GM19025 (cell line): ENCODE results near the gene GLRA2.

Experiments used
- ATAC-seq: cut with Tn5 transposase; IDR thresholded peaks from one replicate; pipeline ENCODE4 v1.9.1; 2021; ENCODE audit warnings: mild to moderate bottlenecking, low read depth, moderate library complexity; ENCODE audit not compliant: unreplicated experiment

The GLRA2 gene

DNA sequence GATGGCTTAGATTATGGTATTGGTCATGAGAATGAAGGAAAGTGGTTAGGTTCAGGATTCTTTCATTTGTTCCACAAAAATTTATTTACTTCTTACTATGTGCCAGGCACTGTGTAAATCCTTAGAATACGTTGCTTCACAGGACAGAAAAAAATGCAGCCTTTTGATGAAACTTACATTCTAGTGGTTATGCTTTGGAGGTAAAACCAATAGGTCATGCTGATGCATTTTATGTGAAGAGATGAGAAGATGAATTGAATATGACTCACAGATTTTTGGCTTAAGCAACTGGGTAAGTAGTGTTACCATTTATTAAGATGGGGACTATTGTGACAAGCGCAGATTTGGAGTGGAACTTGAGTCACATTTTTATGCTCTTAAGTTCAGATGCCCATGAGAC is 165.3 kb downstream of the GLRA2 start:
- no peak for ATAC-seq

DNA sequence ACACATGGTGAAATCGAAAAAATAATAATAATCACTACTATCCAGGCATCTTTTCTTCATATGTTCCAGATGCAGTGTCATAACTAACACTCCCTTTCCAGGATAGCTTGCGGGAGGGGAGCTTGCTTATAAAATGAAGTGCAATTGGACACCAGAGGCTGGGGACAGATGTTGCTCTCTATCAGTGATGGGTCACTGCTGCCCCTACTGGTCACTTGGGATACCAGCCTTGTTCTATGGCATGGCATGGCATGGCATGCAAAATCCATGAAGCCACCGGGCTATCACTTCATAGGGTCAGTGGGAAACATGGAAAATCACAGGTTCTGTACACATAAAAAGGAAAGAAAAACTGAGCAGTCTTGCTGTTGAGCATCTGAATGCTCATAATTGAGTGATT is 168.1 kb downstream of the GLRA2 start:
- no peak for ATAC-seq

GRCh38 chrX:14698790-14699189 is 169.5 kb downstream of the GLRA2 start:
- ATAC-seq, result no peak

GRCh38 chrX:14700982-14701381 is 171.6 kb downstream of the GLRA2 start:
- ATAC-seq, result no peak

GRCh38 chrX:14702145-14702544 is 172.8 kb downstream of the GLRA2 start:
- no peak for ATAC-seq

GRCh38 chrX:14712096-14712495 is 182.8 kb downstream of the GLRA2 start:
- no peak for ATAC-seq

- no peak for ATAC-seq
Measured at GRCh38 chrX:14717949-14718348, 188.6 kb downstream of the GLRA2 start.

DNA sequence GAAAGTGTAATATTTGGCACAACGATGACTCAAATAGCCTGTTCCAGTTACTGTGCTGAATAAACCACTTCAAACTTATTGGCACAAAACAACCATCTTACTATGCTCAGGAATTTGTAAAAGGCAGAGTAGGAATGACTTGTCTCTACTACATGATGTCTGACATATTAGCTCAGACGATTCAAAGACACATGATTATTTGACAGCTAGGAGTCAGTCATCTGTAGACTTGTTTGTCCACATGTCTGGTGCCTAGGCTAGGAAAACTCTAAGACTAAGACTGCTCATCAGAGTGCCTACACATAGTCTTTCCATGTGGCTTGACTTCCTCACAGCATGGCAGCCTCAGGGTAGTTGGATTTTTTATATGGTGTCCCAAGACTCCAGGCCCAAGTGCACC is 189.1 kb downstream of the GLRA2 start:
- no peak for ATAC-seq

DNA sequence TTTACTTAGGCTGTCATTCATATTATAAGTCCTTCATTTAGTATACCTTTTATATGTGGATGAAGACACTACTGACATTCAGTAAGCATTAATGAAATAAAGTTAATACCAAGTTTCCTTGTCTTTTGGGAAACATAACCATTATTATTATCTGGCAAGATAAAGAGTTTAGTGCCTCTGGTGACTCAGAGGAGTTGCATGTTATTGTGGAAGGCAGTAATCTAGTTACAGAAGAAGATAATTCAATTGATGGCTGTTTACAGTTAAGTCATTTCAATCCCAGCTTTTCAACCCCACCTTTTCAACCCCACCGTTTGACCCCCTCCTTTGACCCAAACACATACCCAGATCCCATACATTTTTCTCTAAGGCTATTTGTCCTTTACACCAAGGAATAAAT is 199.7 kb downstream of the GLRA2 start:
- no peak for ATAC-seq

DNA sequence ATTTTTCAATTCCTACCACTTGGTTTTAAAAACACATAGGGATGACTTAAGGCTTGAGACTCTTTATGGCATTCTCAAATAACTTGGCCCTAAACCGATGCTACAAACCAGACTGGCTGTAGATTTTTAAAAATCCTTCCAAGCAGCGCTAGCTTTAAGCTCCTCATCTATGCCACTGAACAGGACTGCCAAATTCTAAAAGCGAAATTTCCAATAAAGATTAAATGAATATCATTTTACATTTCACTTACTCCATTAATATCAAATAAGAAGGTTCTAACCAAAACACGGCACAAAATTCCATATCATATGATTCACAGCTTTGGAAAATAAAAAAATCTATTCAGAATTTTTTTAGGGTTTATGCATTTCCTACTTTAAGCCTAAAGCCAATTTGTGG is 209.3 kb downstream of the GLRA2 start:
- ATAC-seq, result no peak

GRCh38 chrX:14753441-14753840 is 224.1 kb downstream of the GLRA2 start:
- no peak for ATAC-seq

GRCh38 chrX:14758029-14758491 is 228.7 kb downstream of the GLRA2 start:
- no peak for ATAC-seq

DNA sequence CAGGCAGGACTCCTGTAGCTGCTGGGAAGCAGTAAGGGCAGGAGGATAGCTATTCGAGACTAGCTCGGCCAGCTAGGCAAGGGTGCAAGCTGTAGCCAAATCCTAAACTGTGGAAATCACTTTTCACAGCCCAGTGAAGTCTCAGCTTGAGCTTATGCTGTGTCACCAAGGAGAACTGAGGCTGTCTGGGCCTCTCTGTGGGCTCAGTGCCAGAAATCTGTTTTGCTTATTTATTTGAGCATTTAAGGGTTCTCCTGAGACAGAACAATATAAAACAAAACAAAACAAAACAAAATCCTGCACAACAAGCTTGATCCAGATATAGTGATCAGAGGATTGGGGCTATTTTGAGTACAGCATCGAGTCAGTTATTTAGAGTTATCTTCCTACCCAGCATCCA is 246.1 kb downstream of the GLRA2 start:
- no peak for ATAC-seq

GRCh38 chrX:14776901-14777300 is 247.6 kb downstream of the GLRA2 start:
- no peak for ATAC-seq

- ATAC-seq, result no peak
Measured at GRCh38 chrX:14777525-14777924, 248.2 kb downstream of the GLRA2 start.

DNA sequence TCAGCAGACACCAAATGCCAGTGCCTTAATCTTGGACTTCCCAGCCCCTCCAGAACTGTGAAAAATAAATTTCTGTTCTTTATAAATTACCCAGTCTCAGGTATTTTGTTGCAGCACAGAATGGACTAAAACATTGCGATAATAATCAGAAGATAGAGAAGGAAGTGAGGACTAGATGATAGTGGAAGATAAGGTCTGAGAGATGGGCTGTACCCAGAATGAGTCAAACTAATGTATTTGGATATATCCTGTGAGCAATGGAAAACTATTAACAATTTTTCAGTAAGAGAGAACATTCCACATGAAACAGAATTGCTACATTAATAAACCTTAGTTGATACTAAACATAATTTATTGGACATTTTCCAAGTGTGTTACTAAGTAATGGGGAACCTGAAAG is 250.2 kb downstream of the GLRA2 start:
- no peak for ATAC-seq
